Fibroblast of the aortic adventitia (primary cell): ENCODE data around the gene KRT81. TPM values are rescaled to one million over a fixed set of nuclear protein-coding genes. Genes with fewer than 3 reads are reported as not detected.

ENCODE experiments used
- DNase-seq: peaks from one replicate; pipeline ENCODE4 v3.0.0-alpha.2; 2010; ENCODE audit warnings: low read depth
- H3K4me3 ChIP-seq: 2 replicates; pipeline ENCODE4 v1.5.1; 2011; ENCODE audit warnings: low read depth, mild to moderate bottlenecking, control low read depth, low read length, moderate library complexity
- total RNA-seq: library from RNA; depleted of rRNA; stranded (reverse); fragments of >200 nt; gene quantifications from 2 replicates; pipeline ENCODE4 v1.2.3, GENCODE V29; 2012; ENCODE audit warnings: low replicate concordance
- TF ChIP-seq, protein P1 (sequence below): IDR thresholded peaks from 2 replicates; pipeline ENCODE4 v1.5.1; 2011; ENCODE audit warnings: mild to moderate bottlenecking, low read length, control low read depth, inconsistent platforms; ENCODE audit not compliant: insufficient read depth

The KRT81 gene
- not detected in 2 replicates for total RNA-seq

DNA sequence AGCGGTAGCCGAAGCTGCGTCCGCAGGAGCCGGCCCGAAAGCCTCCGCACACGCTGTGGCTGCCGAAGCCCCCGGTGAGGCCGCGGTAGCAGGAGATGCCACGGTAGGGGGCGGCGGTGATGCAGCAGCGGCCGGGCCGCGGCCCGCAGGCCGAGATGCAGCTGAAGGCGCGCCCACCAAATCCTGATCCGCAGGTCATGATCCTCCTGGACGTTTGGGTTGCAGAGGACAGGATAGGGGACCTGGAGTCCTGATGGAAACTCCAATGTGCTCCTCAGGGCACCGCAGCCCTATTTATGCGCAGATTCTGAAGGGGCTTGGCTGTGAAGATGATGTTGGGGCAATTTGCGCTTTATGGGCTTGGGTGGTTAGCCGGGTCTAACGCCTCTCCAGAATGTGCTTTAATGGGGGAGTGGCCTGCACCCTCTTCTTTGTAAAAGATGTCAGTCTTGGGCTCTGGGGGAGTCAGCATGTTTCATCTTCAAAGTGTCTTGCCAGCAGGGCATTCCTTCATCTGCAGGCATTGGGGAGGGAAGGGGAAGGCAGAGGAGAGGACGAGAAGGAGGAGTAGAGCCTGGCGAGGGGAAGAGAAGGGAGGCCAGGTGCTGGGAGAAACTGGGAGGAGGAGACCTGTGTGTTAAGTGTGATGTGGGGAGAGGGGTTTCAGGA is at the start of gene KRT81:
TSS of gene KRT81 (minus strand) at position 268 of the 669 bp plus-strand sequence. CDS start at position 199, 69 bp downstream.
- TF ChIP-seq, protein P1, sequence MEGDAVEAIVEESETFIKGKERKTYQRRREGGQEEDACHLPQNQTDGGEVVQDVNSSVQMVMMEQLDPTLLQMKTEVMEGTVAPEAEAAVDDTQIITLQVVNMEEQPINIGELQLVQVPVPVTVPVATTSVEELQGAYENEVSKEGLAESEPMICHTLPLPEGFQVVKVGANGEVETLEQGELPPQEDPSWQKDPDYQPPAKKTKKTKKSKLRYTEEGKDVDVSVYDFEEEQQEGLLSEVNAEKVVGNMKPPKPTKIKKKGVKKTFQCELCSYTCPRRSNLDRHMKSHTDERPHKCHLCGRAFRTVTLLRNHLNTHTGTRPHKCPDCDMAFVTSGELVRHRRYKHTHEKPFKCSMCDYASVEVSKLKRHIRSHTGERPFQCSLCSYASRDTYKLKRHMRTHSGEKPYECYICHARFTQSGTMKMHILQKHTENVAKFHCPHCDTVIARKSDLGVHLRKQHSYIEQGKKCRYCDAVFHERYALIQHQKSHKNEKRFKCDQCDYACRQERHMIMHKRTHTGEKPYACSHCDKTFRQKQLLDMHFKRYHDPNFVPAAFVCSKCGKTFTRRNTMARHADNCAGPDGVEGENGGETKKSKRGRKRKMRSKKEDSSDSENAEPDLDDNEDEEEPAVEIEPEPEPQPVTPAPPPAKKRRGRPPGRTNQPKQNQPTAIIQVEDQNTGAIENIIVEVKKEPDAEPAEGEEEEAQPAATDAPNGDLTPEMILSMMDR: no peak
- no peak within 1 kb of the TSS for H3K4me3 ChIP-seq
- no peak for DNase-seq

DNA sequence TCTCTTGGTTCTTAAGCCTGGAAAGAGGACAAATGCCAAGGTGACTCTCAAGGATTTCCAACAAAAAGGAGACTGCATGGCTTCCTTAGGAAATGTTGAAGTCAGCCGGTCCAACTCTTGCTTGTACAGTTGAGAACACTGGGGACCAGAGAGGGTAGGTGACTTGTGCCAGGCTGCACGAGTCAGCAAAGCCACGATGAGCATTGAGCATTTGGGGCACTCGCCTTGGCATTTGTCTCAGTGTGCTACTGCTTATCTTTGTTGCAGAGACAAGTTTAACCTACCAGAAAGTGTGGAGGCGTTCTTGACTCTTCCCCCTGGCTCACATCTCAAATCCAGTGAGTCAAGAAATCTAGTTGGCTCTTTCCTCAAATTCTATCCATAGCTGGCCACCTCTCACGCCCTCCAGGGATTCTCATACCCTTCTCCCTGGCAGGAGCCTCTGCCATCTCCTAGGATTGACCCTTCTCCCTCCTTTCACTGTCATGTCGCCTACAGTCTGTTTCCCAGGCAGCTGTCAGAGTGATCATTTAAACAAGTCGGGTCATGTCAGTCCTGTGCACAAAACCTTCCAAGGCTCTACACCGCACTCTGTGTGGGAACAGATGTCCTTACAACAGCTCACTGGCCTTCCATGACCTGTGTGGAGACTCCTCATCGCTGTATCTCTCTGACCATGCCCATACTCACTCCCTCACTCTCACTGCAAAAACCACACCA is 47.1 kb upstream of the KRT81 start:
- TF ChIP-seq, protein P1: no peak
- H3K4me3 ChIP-seq: no peak overlapping the region
- DNase-seq: no peak

DNA sequence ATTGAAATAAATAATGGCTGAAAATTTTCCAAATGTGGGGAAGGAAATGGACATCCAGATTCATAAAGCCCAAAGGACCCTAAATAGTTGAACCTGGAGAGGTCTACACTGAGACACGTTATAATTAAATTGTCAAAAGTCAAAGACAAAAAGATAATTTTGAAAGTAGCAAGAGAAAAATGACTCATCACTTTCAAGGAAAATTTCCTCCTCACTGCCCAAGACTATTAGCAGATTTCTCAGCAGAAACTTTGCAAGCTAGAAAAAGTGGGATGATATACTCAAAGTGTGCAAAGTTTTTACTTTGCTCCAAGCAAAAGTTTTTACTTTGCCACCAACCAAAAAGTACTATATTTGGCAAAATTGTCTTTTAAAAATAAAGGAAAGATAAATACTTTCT is 45.7 kb upstream of the KRT81 start:
- no peak overlapping the region for H3K4me3 ChIP-seq
- no peak for DNase-seq
- TF ChIP-seq, protein P1: no peak

DNA sequence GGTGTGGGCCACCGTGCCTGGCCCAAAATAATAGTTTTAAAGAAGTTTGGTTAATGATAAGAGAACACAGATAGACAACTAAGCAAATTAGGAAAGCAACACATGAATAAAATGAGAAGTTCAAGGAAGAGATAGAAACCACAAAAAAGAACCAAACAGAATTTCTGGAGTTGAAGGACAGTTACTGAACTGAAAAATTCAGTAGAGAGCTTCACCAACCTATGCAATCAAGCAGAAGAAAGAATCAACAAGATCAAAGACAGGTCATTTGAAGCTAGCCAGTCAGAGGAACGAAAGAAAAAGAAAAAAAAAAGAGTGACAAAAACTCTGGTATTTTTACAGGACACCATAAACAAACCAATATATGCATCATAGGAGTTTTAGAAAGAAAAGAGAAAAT is 45.3 kb upstream of the KRT81 start:
- no peak for DNase-seq
- TF ChIP-seq, protein P1: no peak
- H3K4me3 ChIP-seq: no peak overlapping the region

DNA sequence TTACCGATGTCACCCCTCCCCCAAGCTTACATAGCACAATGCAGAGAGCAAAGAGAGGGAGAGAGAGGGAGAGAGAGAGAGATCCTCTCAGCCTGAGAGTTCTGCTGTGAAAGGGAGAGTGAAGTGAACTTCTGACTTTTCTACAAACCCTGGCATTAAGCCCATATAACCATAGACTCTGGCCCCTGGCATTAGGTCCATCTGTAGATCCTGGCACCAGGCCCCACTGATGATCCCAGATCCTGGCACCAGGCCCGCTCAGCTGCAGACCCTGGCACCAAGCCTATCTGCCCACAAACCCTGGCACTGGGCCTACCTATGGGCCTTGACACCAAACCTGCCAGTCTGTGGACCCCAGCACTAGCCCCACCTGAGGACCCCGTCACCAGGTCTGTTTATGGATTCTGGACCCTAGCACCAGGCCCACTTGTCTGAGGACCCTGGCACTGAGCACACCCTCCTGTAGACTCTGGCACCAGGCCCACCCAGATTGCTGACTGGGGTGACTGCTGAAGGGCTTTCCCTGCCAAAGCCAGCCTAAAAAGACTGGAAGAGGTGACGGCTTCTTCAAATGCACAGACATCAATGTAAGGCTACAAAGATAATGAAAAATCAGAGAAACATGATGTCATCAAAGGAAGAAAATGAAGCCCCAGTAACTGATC is 44.4 kb upstream of the KRT81 start:
- TF ChIP-seq, protein P1: no peak
- no peak overlapping the region for H3K4me3 ChIP-seq
- DNase-seq: no peak

DNA sequence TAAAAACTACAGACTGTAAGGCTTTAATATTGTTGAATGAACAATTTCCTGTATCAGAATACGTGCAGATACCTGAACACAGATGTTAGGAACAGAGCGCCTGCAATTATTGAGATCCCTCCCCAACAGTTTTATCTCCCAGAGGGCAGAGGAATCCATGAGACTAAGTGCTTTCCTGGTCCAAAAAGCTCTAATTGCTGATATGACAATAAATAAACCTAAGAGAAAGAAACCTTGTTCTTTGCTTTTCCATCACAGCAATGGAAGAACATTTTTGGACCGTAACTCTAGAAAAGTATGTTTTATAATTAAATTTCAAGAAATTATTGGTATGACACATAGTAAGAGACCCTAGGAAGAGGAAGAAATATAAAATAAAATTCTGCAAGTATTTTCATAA is 42.9 kb upstream of the KRT81 start:
- DNase-seq: no peak
- H3K4me3 ChIP-seq: no peak overlapping the region
- TF ChIP-seq, protein P1: no peak
